DOHH2 (cell line): Measurements from ENCODE around the gene HDAC11.
"Not testable (repeated sequence)": the region's sequence is repeated elsewhere in the genome, so short reads cannot be mapped to it uniquely, and the experiment has no call there.

ENCODE experiments used
- EZH2phosphoT487 ChIP-seq: fragments of 200-600 bp; sonication (generic); IDR thresholded peaks from 2 replicates; pipeline ENCODE4 v1.6.1; 2017; ENCODE audit warnings: borderline replicate concordance, mild to moderate bottlenecking, antibody characterized with exemption, low read length, moderate library complexity, mixed read lengths
- TF ChIP-seq, protein P1 (sequence below): fragments of 200-600 bp; sonication (generic); IDR thresholded peaks from one replicate; pipeline ENCODE4 v1.5.1; 2014; ENCODE audit warnings: antibody characterized with exemption, mild to moderate bottlenecking, low read depth, low read length; ENCODE audit not compliant: poor library complexity, severe bottlenecking

DNA sequence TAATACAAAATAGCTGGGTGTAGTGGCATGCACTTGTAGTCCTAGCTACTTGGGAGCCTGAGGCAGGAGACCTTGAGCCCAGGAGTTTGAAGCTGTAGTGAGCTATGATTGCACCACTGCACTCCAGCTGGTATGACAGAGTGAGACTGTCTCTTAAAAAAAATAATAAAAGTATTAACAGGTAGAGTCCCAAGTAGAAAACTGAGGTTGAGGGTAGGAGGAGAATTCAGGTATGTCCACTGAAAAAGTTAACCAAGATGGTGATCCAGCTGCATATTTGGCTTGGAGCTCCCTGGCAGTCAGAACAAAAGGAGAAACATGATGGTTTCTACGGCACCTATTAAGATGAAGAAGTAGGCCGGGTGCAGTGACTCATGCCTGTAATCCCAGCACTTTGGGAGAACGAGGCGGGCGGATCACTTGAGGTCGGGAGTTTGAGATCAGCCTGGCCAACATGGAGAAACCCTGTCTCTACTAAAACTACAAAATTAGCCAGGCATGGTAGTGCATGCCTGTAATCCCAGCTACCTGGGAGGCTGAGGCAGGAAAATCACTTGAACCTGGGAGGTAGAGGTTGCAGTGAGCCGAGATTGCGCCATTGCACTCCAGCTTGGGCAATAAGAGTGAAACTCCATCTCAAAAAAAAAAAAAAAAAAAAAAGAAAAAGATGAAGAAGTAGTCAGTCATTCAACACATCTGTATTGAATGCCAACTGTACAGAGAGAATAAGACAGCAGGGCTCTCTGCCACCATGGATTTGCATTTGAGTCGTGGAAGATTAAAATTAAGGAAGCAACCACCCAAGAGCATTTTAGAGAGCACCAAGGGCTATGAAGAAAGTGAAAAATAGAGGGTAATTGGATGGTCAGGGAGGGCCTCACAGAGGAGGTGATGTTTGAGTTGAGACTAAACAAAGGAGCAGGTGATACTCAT, 5.8 kb downstream of the HDAC11 start:
- TF ChIP-seq, protein P1, sequence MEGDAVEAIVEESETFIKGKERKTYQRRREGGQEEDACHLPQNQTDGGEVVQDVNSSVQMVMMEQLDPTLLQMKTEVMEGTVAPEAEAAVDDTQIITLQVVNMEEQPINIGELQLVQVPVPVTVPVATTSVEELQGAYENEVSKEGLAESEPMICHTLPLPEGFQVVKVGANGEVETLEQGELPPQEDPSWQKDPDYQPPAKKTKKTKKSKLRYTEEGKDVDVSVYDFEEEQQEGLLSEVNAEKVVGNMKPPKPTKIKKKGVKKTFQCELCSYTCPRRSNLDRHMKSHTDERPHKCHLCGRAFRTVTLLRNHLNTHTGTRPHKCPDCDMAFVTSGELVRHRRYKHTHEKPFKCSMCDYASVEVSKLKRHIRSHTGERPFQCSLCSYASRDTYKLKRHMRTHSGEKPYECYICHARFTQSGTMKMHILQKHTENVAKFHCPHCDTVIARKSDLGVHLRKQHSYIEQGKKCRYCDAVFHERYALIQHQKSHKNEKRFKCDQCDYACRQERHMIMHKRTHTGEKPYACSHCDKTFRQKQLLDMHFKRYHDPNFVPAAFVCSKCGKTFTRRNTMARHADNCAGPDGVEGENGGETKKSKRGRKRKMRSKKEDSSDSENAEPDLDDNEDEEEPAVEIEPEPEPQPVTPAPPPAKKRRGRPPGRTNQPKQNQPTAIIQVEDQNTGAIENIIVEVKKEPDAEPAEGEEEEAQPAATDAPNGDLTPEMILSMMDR: not testable (repeated sequence)
- TF ChIP-seq EZH2phosphoT487: not testable (repeated sequence)
